Endothelial cell of umbilical vein (primary cell): Measurements from ENCODE around the gene GORASP1.

Experiments
- CTCF ChIP-seq, 2 donors: IDR thresholded peaks; 1 replicate in 1 of 2; 2 replicates in 1 of 2; pipeline ENCODE4 v1.5.1; 2011; ENCODE audit warnings: low read length in 2 of 2, mild to moderate bottlenecking in 2 of 2, moderate library complexity in 2 of 2, control low read depth in 1 of 2, inconsistent platforms in 1 of 2, low read depth in 1 of 2; ENCODE audit not compliant: insufficient read depth in 1 of 2; ENCODE audit errors: extremely low read depth in 1 of 2
- EZH2 ChIP-seq: IDR thresholded peaks from 2 replicates; pipeline ENCODE4 v1.6.1; 2012; ENCODE audit warnings: borderline replicate concordance, low read depth, mild to moderate bottlenecking, moderate library complexity, low read length, inconsistent platforms; ENCODE audit not compliant: severe bottlenecking
- FOS ChIP-seq: IDR thresholded peaks from 2 replicates; pipeline ENCODE4 v1.6.1; 2011; ENCODE audit warnings: mild to moderate bottlenecking, low read length, moderate library complexity, borderline replicate concordance; ENCODE audit not compliant: insufficient read depth
- JUN ChIP-seq: IDR thresholded peaks from 2 replicates; pipeline ENCODE4 v1.6.1; 2011; ENCODE audit warnings: borderline replicate concordance, low read depth; ENCODE audit not compliant: insufficient read length, insufficient read depth
- MYC ChIP-seq: IDR thresholded peaks from one replicate; pipeline ENCODE4 v1.6.1; 2011; ENCODE audit warnings: mild to moderate bottlenecking, low read depth, low read length
- POLR2A ChIP-seq: IDR thresholded peaks from 2 replicates; pipeline ENCODE4 v1.6.1; 2012; ENCODE audit warnings: low read depth, mild to moderate bottlenecking, control low read depth, low read length
- POLR2AphosphoS5 ChIP-seq: IDR thresholded peaks from 2 replicates; pipeline ENCODE4 v1.6.1; 2012; ENCODE audit warnings: low read depth, mild to moderate bottlenecking, control low read depth, low read length, moderate library complexity; ENCODE audit not compliant: insufficient read depth

- TF ChIP-seq CTCF (IDR thresholded peaks at IDR 0.05; ENCODE audit: extremely low read depth in 1 of 2, insufficient read depth in 1 of 2, low read depth in 1 of 2, low read length in 2 of 2): no peak
- no peak for TF ChIP-seq POLR2A
- TF ChIP-seq FOS: no peak
- TF ChIP-seq POLR2AphosphoS5: no peak
- no peak for TF ChIP-seq JUN
- TF ChIP-seq MYC: no peak
- TF ChIP-seq EZH2: no peak
Measured at GRCh38 chr3:39095778-39096177, 11.6 kb downstream of the GORASP1 start.
